HG03354 (cell line): ENCODE data around the gene ECSCR.
"Not testable (repeated sequence)": the region's sequence is repeated elsewhere in the genome, so short reads cannot be mapped to it uniquely, and the experiment has no call there.

Experiments used
- ATAC-seq: cut with Tn5 transposase; IDR thresholded peaks from one replicate; pipeline ENCODE4 v1.9.1; 2021; ENCODE audit warnings: mild to moderate bottlenecking; ENCODE audit not compliant: unreplicated experiment, poor library complexity, severe bottlenecking

Gene ECSCR

GRCh38 chr5:139451176-139451575 is 11.4 kb downstream of the ECSCR start:
- ATAC-seq, result no peak

- ATAC-seq, result peak; percentile 52
Measured at GRCh38 chr5:139446956-139447779, 15.4 kb downstream of the ECSCR start.

DNA sequence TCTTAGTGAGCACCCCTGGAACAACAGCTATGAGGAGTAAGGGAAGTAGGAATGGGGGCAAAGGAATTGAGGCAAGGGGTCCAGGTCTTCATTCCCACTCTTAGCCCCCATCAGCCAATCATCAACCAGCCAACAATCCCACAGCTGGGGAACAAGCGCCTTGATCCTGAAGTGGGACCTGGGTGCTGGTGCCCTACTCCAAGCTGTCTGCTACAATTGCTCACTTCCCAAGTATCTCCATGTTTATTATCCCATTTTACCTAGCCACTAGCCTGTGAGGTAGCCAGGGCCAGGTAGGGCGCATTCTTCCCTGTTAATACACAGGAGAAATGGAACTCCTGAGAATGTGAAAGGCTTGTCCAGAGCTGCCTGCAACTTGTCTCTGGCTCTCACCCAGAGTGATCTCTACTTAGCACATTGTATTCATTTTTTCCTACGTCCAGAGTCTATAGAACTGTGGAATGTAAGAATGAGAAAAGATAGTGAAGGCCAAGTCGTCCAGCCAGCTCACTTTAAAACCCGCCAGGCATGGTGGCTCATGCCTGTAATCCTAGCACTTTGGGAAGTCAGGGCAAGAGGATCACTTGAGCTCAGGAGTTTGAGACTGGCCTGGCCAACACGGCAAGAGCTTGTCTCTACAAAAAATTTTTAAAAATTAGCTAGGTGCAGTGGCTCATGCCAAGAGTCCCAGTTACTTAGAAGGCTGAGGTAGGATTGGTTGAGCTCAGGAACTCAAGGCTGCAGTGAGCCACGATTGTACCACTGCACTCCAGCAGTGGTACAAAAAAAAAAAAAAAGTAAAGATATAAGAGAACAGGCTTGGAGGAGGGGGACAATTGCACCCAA is 17.0 kb downstream of the ECSCR start:
- no peak for ATAC-seq

GRCh38 chr5:139443831-139444453 is 18.6 kb downstream of the ECSCR start:
- ATAC-seq, result no peak

- not testable (repeated sequence) for ATAC-seq
Measured at GRCh38 chr5:139440416-139440815, 22.1 kb downstream of the ECSCR start.

DNA sequence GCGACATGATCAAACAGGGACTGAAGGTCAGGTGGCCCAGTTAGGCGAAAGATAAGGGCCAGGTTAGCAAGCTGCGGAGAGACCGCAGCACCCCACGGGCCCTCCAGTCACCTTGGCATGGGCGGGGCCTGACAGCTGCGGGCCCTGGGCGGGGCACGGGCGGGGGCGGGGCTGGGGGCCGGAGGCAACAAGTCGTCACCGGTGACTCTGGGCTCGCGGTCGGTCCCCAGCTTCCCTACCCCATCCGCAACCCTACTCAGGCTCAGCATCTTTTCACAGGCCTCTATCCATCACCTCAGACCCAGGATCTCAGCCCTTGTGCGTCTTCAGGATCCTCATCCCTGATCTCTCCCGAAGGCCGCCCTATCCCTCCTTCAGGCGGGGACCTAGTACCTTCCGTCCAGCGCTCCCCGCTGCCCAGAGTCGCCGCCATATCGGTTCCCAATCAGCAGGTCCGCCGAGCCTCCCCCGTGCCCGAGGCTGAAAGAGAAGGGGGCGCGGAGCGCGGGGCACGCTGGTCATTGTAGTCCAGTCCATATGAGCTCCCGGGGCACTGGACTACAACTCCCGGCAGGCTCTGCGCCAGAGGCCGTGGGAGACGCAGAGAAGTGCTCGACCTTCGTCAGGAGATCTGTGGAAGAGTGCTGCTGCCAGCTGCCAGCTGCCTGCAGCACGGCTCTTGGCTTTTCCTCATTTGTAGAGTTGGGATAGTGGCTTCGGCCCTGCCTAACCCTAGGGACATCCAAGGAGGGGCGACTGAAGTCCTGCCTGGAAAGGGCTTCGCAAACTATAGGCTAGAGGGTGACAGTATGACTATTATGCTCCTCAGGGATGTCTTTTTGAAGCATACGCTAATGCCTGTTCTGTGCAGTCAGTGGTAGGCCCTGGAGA is 23.3 kb downstream of the ECSCR start, which contains the start of gene DNAJC18:
Gene DNAJC18 (minus strand): TSS at position 513 of the 891 bp plus-strand sequence. CDS start 80 bp downstream, at position 433.
- ATAC-seq, result peak; percentile 94

DNA sequence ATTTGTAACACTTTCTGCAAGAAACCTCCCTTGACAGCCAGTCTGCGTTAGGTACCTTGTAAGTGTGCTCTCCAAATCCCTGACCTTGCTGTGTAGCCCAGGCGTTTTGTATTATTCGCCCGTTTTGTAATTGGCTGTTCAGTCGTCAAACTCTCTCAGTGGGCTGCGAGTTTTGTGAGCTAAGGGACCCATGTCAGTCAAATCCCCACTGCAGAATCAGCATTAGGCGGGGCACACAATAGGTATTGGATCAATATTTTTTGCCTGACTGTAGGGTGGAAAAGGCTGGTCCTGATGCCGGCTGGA is 23.9 kb downstream of the ECSCR start:
- no peak for ATAC-seq

- no peak for ATAC-seq
Measured at GRCh38 chr5:139435676-139436075, 26.9 kb downstream of the ECSCR start.

DNA sequence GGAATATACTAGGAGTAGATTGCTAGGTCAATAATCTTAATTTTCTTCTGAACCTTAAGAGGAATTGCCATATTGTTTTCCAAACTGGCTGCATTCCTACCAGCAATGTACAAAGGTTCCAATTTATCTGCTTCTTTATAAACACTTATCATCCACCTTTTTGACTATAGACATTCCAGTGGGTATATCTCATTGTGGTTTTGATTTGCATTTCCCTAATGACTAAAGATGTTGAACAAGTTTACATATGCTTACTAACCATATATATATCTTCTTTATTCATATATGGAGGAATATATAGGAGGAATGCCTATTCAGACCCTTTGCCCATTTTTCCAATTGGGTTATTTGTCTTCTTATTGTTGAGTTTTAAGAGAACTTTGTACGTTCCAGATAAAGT is 30.8 kb downstream of the ECSCR start:
- no peak for ATAC-seq

DNA sequence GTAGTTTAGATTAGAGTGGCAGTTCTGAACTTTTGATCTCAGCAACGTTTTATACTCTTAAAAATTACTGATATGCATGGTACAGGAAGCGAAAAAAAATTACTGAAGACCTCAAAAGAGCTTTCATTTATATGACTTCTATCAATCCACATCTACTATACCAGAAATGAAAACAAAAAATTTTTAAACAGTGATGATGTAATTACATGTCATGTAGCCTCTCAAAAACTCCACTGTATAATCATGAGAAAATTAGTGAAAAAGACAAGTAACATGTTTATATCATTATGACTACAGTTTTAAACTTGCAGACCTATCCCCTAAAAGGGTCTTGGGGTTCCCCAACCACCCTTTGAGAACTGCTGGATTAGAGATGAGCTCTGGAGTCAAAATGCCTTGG is 32.5 kb downstream of the ECSCR start:
- no peak for ATAC-seq

GRCh38 chr5:139426203-139426885 is 36.2 kb downstream of the ECSCR start:
- no peak for ATAC-seq

DNA sequence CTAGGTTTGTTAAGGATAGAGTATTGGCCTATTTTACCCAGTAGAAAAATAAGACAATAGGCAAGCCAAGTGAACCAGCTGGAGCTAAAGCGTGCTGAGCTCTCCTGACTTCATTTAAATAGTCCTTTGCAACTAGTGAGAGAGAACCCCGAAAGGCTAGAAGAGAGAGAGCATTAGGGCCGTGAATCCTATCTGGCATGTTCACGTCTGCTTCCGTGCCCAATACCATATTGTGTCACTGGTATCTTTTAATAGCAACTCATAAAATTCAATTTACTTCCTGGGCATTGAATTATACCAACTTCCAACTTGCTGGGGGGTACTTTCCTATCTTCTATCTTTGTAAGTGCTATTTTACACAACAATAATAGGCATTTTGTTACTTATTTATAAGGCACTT is 37.0 kb downstream of the ECSCR start:
- ATAC-seq, result no peak

DNA sequence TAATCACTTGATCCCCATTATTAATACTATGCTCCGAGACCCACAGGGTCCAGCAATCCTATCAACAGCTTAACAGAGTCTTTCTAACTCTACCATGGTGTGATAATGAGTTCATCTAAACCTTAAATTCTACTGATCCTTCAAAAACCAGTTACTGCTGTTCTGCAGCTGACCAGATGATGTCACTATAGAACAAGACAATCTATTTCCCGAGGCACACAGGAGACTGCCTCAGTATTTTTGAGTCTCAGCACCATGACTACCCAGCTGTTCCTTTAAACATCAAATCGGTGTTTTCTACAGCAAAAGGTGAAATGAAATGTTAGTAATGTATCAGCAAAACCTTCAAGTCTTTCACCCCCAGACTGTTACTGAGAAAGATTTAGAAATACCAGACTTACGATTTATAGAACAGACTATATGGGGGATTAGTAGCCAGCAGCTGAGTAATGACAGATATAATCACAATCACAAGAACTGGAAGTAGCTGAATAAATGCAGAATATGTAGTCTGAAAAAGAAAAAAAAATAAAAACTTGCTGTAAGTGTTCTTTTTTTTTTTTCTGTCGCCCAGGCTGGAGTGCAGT is 40.1 kb downstream of the ECSCR start:
- peak; percentile 75 for ATAC-seq

DNA sequence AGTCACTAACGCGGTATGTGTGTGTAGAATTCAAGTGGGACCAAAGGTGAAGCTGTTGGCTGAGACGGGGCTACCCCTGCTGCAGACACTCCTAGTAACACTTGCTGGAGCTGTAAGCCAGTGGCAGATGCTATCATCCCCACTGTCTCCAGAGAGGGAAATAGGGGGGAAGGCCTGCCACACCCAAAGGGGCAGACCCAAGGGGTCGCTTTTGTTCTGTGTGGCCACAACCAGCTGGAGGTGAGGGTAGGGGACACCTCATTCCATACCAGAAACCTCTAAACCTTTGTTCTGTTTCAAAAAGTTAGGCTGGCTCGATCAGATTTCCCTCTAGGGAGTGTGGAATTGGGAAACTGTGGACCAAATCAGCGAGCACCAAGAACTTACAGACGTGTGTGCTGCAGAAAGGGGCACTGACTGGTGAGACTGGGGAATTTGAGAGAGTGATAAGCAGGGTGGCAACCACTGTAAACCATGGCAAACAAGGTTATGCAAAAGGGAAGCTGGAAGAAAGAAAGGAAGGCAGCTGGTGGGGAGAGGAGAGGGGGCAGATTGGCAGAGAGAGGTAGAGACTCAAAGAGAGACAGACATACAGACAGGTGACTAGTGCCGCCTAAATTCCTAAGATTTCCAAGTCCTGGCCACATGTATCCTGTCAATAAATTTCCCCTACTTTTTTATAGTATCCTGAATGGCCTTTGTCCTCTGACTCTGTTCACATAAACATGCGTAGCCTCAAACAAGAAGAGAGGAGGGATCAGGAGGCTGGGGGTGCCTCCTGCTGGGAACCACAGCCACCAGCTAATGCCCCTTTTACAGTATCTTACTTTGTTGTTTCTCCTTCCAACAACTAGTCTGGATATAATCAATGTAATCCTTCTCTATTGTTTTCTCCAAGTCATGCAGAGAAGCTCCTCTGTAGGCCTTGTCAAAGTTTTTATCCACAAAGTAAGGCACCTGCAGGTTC is 43.0 kb downstream of the ECSCR start:
- no peak for ATAC-seq

DNA sequence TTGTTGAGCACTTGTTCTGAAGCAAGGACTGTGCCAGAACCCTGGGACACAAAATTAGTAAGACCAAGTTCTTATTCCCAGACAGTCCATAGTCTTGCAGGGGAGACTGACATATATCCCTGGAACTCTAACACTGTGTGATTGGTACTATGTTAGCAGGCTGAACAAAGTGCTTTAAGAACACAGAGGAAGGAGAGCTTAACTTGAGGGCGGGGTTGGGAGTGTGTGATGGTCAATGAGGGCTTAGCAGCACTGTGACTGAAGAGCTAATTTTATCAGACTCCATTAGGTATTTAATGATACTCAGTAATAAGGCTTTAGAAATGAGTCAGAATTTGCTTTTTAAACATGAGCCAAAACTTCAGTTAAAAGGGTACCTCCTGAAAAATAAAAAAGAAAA is 43.8 kb downstream of the ECSCR start:
- no peak for ATAC-seq

DNA sequence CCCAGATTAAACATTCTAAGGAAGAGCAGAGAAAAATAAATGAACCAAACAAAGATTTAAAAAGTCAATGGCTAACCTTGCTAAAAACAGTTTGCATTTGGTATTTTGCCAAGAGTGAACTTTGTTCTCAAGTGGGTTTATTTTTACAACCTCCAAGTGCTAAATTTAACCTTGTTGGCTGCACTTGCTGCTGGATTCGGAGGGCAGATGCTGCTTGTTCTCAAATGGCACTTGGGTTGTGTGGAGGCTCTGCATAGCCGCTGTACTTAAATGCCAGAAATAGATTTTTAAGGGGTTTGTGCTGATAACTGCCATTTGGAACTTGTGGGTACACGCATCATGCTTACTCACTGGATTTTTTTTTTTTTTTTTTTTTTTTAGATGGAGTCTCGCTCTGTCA is 45.3 kb downstream of the ECSCR start:
- ATAC-seq, result no peak

GRCh38 chr5:139416651-139417050 is 45.9 kb downstream of the ECSCR start:
- ATAC-seq, result no peak

DNA sequence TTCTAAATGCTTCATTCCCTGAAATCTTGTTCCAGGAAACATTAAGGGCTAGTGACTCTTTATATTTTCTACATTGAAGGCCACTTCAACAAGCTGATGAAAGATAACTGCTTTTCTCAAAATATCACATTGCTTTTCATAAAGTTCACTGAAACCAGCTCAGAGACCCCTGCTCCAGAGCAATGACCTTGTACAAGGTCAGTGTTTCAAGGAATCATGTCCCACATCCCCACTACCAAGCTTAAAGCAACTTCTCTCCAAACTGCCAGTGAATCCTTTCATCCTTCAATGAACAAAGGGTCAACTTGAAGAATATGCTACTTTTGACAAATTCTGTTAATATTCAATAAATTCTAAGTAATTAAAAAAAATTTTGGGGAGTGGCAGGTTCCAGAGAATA is 46.7 kb downstream of the ECSCR start:
- no peak for ATAC-seq
